Fibroblast of the aortic adventitia (primary cell): ENCODE results near the gene ASXL1. TPM values are rescaled to one million over a fixed set of nuclear protein-coding genes. Genes with fewer than 3 reads are reported as not detected.
"Not testable (repeated sequence)": the region's sequence is repeated elsewhere in the genome, so short reads cannot be mapped to it uniquely, and the experiment has no call there.

Experiments used
- DNase-seq: peaks from one replicate; pipeline ENCODE4 v3.0.0-alpha.2; 2010; ENCODE audit warnings: low read depth
- H3K4me3 ChIP-seq: 2 replicates; pipeline ENCODE4 v1.5.1; 2011; ENCODE audit warnings: low read depth, mild to moderate bottlenecking, control low read depth, low read length, moderate library complexity
- CTCF ChIP-seq: IDR thresholded peaks from 2 replicates; pipeline ENCODE4 v1.5.1; 2011; ENCODE audit warnings: mild to moderate bottlenecking, low read length, control low read depth, inconsistent platforms; ENCODE audit not compliant: insufficient read depth
- total RNA-seq: library from RNA; depleted of rRNA; stranded (reverse); fragments of >200 nt; gene quantifications from 2 replicates; pipeline ENCODE4 v1.2.3, GENCODE V29; 2012; ENCODE audit warnings: low replicate concordance

ASXL1 gene
- total RNA-seq, 1 donor = 57.4 TPM

GRCh38 chr20:32350421-32350820, 7.7 kb upstream of the ASXL1 start:
- DNase-seq = no peak
- H3K4me3 ChIP-seq = no peak overlapping the region
- no peak for TF ChIP-seq CTCF

GRCh38 chr20:32352121-32352720, 5.9 kb upstream of the ASXL1 start:
- no peak for TF ChIP-seq CTCF
- H3K4me3 ChIP-seq = no peak overlapping the region

GRCh38 chr20:32353848-32354496, 4.2 kb upstream of the ASXL1 start:
- no peak for TF ChIP-seq CTCF
- no peak overlapping the region for H3K4me3 ChIP-seq
- no peak for DNase-seq

More at GRCh38 chr20:32352121-32352720, 5.9 kb upstream of the ASXL1 start:
- DNase-seq = no peak

- no peak for TF ChIP-seq CTCF
- peak; percentile 66 for DNase-seq
These were observed 3.3 kb upstream of the ASXL1 start for GRCh38 chr20:32354592-32355416.

GRCh38 chr20:32355417-32355841, 2.7 kb upstream of the ASXL1 start:
- no peak for DNase-seq
- no peak for TF ChIP-seq CTCF
- no peak overlapping the region for H3K4me3 ChIP-seq

More at GRCh38 chr20:32354592-32355416, 3.3 kb upstream of the ASXL1 start:
- no peak overlapping the region for H3K4me3 ChIP-seq

- not testable (repeated sequence) for H3K4me3 ChIP-seq
- peak; percentile 91 for DNase-seq
These were observed 2.1 kb upstream of the ASXL1 start for GRCh38 chr20:32355907-32356621.
